Type B pancreatic cell (in vitro differentiated cells): ENCODE measurements around the gene ZNF860. TPM values are rescaled to one million over a fixed set of nuclear protein-coding genes. Genes with fewer than 3 reads are reported as not detected.

ENCODE experiments used
- DNase-seq: peaks from one replicate; pipeline ENCODE4 v3.0.0; 2021; ENCODE audit warnings: mixed read lengths; ENCODE audit not compliant: unreplicated experiment; ENCODE audit errors: extremely low spot score
- H3K27ac Mint-ChIP-seq: 2 replicates; pipeline ENCODE4 v1.8.0; 2021; ENCODE audit warnings: mild to moderate bottlenecking, mixed read lengths
- H3K27me3 Mint-ChIP-seq: 2 replicates; pipeline ENCODE4 v1.8.0; 2021; ENCODE audit warnings: mixed read lengths
- H3K36me3 Mint-ChIP-seq: 2 replicates; pipeline ENCODE4 v1.8.0; 2021; ENCODE audit warnings: mixed read lengths
- H3K4me1 Mint-ChIP-seq: one replicate; pipeline ENCODE4 v1.8.0; 2021; ENCODE audit warnings: mixed read lengths; ENCODE audit not compliant: unreplicated experiment
- H3K4me3 Mint-ChIP-seq: 2 replicates; pipeline ENCODE4 v1.8.0; 2021; ENCODE audit warnings: mild to moderate bottlenecking, mixed read lengths
- H3K9me3 Mint-ChIP-seq: 2 replicates; pipeline ENCODE4 v1.8.0; 2021; ENCODE audit warnings: mixed read lengths
- CTCF ChIP-seq: fragments of 200-600 bp; sonication (generic); conservative IDR thresholded peaks from 2 replicates; pipeline ENCODE4 v1.5.0; 2021; ENCODE audit warnings: antibody characterized with exemption, mild to moderate bottlenecking
- total RNA-seq: library from RNA; stranded (reverse); gene quantifications from 2 replicates; pipeline ENCODE4 v1.2.1, GENCODE V29; 2021; ENCODE audit warnings: low replicate concordance

Gene ZNF860
- total RNA-seq, 1 donor from 2014 or later = 2.8 TPM

- H3K27ac Mint-ChIP-seq = peak overlapping the region; percentile 39
- no peaks in the 10 kb centered on the region for H3K27me3 Mint-ChIP-seq
- H3K4me3 Mint-ChIP-seq = no peak overlapping the region
- TF ChIP-seq CTCF = no peak
- peaks cover 8% of the 10 kb centered on the region for H3K4me1 Mint-ChIP-seq
- H3K36me3 Mint-ChIP-seq = no peaks in the 10 kb centered on the region
- DNase-seq = no peak
- H3K9me3 Mint-ChIP-seq = peaks cover 7% of the 10 kb centered on the region
Observed at GRCh38 chr3:32037932-32038267, 56.4 kb downstream of the ZNF860 start.

- TF ChIP-seq CTCF = no peak
- Mint-ChIP-seq H3K27ac (no peak overlapping the region), H3K4me3 (no peak overlapping the region), H3K36me3 (no peaks in the 10 kb centered on the region), H3K4me1 (peaks cover 21% of the 10 kb centered on the region), H3K27me3 (no peaks in the 10 kb centered on the region), H3K9me3 (peaks cover 7% of the 10 kb centered on the region)
- DNase-seq = no peak
Observed at GRCh38 chr3:32041316-32041715, 59.8 kb downstream of the ZNF860 start.

Other genes with a start within 250 kb of the ZNF860 start
- gene OSBPL10, start 488 bp upstream of the ZNF860 start, total RNA-seq = 24.4 and 43.6 TPM in 2 replicates
- gene GPD1L, start 124.9 kb downstream of the ZNF860 start, total RNA-seq = 17.5 and 17.8 TPM in 2 replicates